Measurements from ENCODE around the gene PPFIBP1. TPM values are rescaled to one million over a fixed set of nuclear protein-coding genes. Genes with fewer than 3 reads are reported as not detected.
A peak's percentile ranks its signal among the peaks of the same experiment; 100 is the strongest.

PPFIBP1 gene
- total and polyA plus RNA-seq, 7 donors = 5.9 to 63.1 (median 28.3) TPM

GRCh38 chr12:27545665-27546064 is 21.7 kb downstream of the PPFIBP1 start:
- Histone ChIP-seq H3K4me1 (peaks cover 68% of the 10 kb centered on the region), H3K4me3 (peak overlapping the region; percentile 30), H3K27me3 (ENCODE audit: insufficient read depth in 3 of 3, low read length in 2 of 3) (no peaks in the 10 kb centered on the region), H3K27ac (peak overlapping the region; percentile 58), H3K36me3 (ENCODE audit: insufficient read depth in 1 of 2, low read depth in 1 of 2) (no peaks in the 10 kb centered on the region), H3K9me3 (no peaks in the 10 kb centered on the region)
- TF ChIP-seq, protein P1, sequence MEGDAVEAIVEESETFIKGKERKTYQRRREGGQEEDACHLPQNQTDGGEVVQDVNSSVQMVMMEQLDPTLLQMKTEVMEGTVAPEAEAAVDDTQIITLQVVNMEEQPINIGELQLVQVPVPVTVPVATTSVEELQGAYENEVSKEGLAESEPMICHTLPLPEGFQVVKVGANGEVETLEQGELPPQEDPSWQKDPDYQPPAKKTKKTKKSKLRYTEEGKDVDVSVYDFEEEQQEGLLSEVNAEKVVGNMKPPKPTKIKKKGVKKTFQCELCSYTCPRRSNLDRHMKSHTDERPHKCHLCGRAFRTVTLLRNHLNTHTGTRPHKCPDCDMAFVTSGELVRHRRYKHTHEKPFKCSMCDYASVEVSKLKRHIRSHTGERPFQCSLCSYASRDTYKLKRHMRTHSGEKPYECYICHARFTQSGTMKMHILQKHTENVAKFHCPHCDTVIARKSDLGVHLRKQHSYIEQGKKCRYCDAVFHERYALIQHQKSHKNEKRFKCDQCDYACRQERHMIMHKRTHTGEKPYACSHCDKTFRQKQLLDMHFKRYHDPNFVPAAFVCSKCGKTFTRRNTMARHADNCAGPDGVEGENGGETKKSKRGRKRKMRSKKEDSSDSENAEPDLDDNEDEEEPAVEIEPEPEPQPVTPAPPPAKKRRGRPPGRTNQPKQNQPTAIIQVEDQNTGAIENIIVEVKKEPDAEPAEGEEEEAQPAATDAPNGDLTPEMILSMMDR (IDR thresholded peaks at IDR 0.05) = no peak
- ATAC-seq = peak; percentile 73 to 83 (median 78)
- DNase-seq = no peak
- intact Hi-C loops (cut with DNase I) = no loop called here
- 30 to 42% (median 36%) methylated on average over 9 of the region's 9 CpGs for WGBS, 3 donors

- intact Hi-C loops (cut with DNase I) = no loop called here
- Histone ChIP-seq H3K27me3 (ENCODE audit: insufficient read depth in 3 of 3, low read length in 2 of 3) (no peaks in the 10 kb centered on the region), H3K4me3 (no peak overlapping the region), H3K4me1 (peaks cover 70% of the 10 kb centered on the region), H3K36me3 (ENCODE audit: insufficient read depth in 1 of 2, low read depth in 1 of 2) (no peaks in the 10 kb centered on the region), H3K9me3 (no peaks in the 10 kb centered on the region), H3K27ac (no peak overlapping the region)
- 89 to 94% (median 94%) methylated on average over 5 of the region's 5 CpGs for WGBS, 3 donors
- no peak for DNase-seq
- ATAC-seq = no peak
- TF ChIP-seq, protein P1 (IDR thresholded peaks at IDR 0.05) = no peak
Observed at GRCh38 chr12:27547592-27547991, 23.6 kb downstream of the PPFIBP1 start.

DNA sequence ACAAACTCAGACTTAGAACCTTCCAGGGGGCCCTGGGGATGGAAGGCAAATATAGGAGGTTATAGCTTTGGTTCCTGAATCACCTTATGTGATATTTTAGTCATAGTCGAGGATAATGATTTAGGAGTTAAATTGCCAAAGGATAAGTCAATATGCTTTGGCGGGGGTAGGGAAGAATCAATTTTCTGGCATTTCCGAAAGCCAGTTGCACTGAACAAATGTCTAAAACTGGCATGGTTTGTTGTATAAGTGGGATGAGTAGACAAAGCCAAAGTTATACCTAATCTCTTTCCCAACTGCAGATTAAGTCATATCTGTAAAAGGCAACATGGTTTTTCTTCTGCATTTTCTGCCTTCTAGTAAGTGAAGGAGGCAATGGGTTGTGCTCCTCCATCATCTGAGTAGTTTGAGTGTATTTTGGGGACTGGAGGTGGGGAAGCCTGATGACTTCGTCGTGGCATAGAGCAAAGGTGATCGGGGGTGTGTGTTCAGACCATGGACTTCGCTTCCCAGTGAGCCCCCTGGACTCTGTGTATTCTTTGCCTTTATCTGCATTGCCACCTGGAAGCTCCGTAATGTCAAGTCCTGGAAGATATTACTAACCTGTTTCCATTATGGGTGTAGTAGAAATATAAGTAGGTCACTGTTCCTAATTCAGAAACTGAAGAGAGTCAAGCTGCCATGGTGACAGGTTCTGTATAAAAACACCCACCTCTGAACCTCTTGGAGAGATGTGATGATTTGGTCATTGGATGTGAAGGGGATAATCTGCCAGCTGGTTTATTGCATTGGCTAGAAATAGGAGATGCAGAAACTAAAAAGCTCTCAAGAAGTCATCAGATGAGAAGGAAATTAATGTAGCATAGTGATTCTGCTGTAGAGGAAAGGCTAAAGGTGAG is 24.5 kb downstream of the PPFIBP1 start:
- H3K4me3 ChIP-seq = no peak overlapping the region
- no peaks in the 10 kb centered on the region for H3K36me3 ChIP-seq (ENCODE audit: insufficient read depth in 1 of 2, low read depth in 1 of 2)
- ATAC-seq = no peak
- H3K27ac ChIP-seq = peak overlapping the region; percentile 76
- no peaks in the 10 kb centered on the region for H3K27me3 ChIP-seq (ENCODE audit: insufficient read depth in 3 of 3, low read length in 2 of 3)
- TF ChIP-seq, protein P1 (IDR thresholded peaks at IDR 0.05) = no peak
- peaks cover 71% of the 10 kb centered on the region for H3K4me1 ChIP-seq
- intact Hi-C loops (cut with DNase I) = no loop called here
- no peak for DNase-seq
- H3K9me3 ChIP-seq = no peaks in the 10 kb centered on the region
- 61 to 82% (median 70%) methylated on average over 8 of the region's 8 CpGs for WGBS, 3 donors

DNA sequence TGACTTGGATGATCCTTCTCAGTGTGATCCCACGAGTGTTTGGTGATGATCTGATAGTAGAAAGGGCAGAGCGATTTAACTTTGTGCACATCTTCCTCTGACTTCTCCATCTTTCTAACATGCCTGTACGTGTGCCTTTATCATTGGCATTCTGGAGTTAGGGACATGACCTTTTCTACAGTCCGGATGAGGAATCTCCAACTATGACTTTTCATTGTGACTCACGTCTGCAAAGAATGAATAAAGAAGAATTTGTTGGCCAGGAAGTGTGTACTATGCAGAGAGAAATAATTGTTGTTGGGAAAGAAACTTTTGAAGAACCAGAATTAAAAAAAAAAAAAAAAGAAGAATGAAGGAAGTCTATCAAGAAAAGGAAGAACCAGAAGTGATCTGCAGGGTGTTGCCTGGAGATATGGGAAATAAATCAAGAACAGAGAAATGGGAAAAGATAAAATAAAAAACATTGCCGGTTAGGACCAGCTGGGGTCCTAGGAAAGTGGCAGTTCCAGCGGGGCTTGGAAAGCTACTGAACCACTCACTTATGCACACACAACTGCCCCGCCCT is 25.3 kb downstream of the PPFIBP1 start:
- 15 to 23% (median 17%) methylated on average over 8 of the region's 8 CpGs for WGBS, 3 donors
- Histone ChIP-seq H3K36me3 (ENCODE audit: insufficient read depth in 1 of 2, low read depth in 1 of 2) (no peaks in the 10 kb centered on the region), H3K4me1 (peaks cover 78% of the 10 kb centered on the region), H3K27ac (peak overlapping the region; percentile 76), H3K9me3 (no peaks in the 10 kb centered on the region), H3K4me3 (peak overlapping the region; percentile 44), H3K27me3 (ENCODE audit: insufficient read depth in 3 of 3, low read length in 2 of 3) (no peaks in the 10 kb centered on the region)
- TF ChIP-seq, protein P1 (IDR thresholded peaks at IDR 0.05) = no peak
- ATAC-seq (peak; percentile 34 to 63 (median 58)), DNase-seq (no peak)
- intact Hi-C loops (cut with DNase I) = no loop called here

Measured in psoas muscle (tissue), 8 donors.